Cardiac muscle cell (in vitro differentiated cells and primary cell): ENCODE measurements around the gene ACP3. TPM values are rescaled to one million over a fixed set of nuclear protein-coding genes. Genes with fewer than 3 reads are reported as not detected.
"Not testable (repeated sequence)": the region's sequence is repeated elsewhere in the genome, so short reads cannot be mapped to it uniquely, and the experiment has no call there.

Experiments
- DNase-seq, 2 donors: peaks; one replicate each; pipeline versions ENCODE4 v3.0.0 to v3.0.0-alpha.2; 2010 to 2017; ENCODE audit warnings: low read depth in 1 of 2, low spot score in 1 of 2
- H3K27ac ChIP-seq: fragments of 200-600 bp; sonication (generic); 2 replicates; pipeline ENCODE4 v1.5.1; 2016
- H3K27me3 ChIP-seq: fragments of 200-600 bp; sonication (generic); 2 replicates; pipeline ENCODE4 v1.6.0; 2016; ENCODE audit warnings: control low read depth
- H3K36me3 ChIP-seq: fragments of 200-600 bp; sonication (generic); 2 replicates; pipeline ENCODE4 v1.5.1; 2016; ENCODE audit warnings: control low read depth
- H3K4me1 ChIP-seq: fragments of 200-600 bp; sonication (generic); 2 replicates; pipeline ENCODE4 v1.8.1; 2017; ENCODE audit warnings: low read depth, mild to moderate bottlenecking, mixed run types
- H3K4me3 ChIP-seq: fragments of 200-600 bp; sonication (generic); 2 replicates; pipeline ENCODE4 v1.5.1; 2016; ENCODE audit warnings: mild to moderate bottlenecking
- H3K9me3 ChIP-seq: fragments of 200-600 bp; sonication (generic); 2 replicates; pipeline ENCODE4 v1.5.1; 2017; ENCODE audit warnings: low read depth, mild to moderate bottlenecking, control low read depth
- polyA plus RNA-seq: library from polyadenylated mRNA; unstranded; fragments of >200 nt; fragmentation: Nextera tagmentation; extraction: Ambion mirVana; gene quantifications from 2 replicates; pipeline ENCODE4 v1.2.1, GENCODE V29; 2016
- total RNA-seq: library from RNA; depleted of rRNA; stranded (reverse); fragments of >200 nt; gene quantifications from 2 replicates; pipeline ENCODE4 v1.2.3, GENCODE V29; 2016
- TF ChIP-seq, protein P1 (sequence below): IDR thresholded peaks from 2 replicates; pipeline ENCODE4 v1.5.1; 2012; ENCODE audit warnings: low read depth, mild to moderate bottlenecking, low read length

ACP3 gene
- total and polyA plus RNA-seq, 2 experiments from 2014 or later: 19.9 to 35.6 TPM

DNA sequence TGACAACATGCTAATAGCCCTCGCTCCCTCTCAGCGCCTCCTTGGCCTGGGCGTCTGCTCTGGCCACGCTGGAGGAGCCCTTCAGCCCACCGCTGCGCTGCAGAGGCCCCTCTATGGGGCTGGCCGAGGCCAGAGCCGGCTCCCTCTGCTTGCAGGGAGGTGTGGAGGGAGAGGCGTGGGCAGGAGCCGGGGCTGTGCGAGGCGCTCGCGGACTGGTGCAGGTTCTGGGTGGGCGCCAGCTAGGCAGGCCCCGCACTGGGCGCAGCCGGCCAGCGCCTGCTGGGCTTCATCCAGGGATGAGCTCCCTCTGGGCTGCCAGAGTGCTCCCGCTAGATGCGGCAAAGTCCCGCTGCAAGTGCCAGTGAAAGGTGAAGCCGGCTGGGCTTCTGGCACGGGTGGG is 79.0 kb downstream of the ACP3 start:
- no peak for DNase-seq
- Histone ChIP-seq H3K4me3 (no peak overlapping the region), H3K9me3 (no peaks in the 10 kb centered on the region), H3K36me3 (no peaks in the 10 kb centered on the region), H3K27ac (no peak overlapping the region), H3K27me3 (no peaks in the 10 kb centered on the region), H3K4me1 (peaks cover 8% of the 10 kb centered on the region)
- TF ChIP-seq, protein P1, sequence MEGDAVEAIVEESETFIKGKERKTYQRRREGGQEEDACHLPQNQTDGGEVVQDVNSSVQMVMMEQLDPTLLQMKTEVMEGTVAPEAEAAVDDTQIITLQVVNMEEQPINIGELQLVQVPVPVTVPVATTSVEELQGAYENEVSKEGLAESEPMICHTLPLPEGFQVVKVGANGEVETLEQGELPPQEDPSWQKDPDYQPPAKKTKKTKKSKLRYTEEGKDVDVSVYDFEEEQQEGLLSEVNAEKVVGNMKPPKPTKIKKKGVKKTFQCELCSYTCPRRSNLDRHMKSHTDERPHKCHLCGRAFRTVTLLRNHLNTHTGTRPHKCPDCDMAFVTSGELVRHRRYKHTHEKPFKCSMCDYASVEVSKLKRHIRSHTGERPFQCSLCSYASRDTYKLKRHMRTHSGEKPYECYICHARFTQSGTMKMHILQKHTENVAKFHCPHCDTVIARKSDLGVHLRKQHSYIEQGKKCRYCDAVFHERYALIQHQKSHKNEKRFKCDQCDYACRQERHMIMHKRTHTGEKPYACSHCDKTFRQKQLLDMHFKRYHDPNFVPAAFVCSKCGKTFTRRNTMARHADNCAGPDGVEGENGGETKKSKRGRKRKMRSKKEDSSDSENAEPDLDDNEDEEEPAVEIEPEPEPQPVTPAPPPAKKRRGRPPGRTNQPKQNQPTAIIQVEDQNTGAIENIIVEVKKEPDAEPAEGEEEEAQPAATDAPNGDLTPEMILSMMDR: no peak

DNA sequence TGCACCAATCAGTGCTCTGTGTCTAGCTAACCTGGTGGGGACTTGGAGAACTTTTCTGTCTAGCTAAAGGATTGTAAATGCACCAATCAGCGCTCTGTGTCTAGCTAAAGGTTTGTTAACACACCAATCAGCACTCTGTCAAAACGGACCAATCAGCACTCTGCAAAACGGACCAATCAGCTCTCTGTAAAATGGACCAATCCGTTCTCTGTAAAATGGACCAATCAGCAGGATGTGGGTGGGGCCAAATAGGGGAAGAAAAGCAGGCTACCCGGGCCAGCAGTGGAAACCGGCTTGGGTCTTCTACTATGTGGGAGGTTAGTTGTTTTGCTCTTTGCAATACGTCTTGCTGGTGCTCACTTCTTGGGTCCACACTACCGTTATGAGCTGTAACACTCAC is 79.6 kb downstream of the ACP3 start:
- not testable (repeated sequence) for H3K27me3 ChIP-seq, H3K27ac ChIP-seq, H3K4me1 ChIP-seq, H3K4me3 ChIP-seq, H3K36me3 ChIP-seq, DNase-seq, H3K9me3 ChIP-seq

DNA sequence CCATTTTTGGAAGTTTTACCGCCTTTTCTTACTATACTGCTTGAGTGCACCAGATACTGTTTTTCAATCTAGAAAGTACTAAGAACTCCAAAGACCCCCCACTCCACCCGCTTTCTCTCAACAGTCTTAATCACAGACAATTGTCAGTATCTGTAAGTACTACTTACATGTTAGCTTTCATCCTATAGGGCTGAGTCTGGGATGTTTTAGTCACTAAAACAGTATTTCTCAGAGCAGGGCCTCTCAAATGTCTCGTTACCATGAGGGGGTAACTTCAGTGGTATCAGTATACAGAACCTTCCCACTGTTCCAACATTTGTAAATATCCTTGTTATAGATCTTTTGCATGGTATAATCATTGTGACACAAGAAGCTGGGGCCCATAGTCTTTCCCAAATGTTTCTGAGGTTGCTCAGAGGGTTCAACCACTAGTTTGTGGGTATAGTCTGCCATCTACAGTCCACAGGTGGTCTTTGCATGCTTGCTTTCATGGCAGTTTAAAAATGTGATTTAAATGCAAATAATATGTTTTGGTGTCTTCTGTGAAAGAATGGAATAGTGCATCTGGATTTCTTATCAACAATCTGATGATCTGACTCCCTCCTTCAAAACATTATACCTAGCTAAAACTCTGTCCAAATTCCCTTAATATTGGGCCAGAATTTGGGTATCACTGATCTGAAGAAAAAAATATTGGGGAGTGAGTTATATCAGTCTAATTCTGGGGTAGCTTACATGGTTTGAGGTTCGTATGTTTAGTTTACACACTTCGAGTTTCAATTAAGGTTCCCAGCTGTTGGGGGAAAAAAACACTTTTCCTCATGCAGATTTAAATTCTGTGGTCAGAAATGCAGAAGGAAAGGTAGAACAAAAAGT is 82.1 kb downstream of the ACP3 start:
- DNase-seq: peak; percentile 74 to 81
- Histone ChIP-seq H3K4me3 (no peak overlapping the region), H3K9me3 (no peaks in the 10 kb centered on the region), H3K27ac (no peak overlapping the region), H3K27me3 (no peaks in the 10 kb centered on the region), H3K4me1 (peaks cover 8% of the 10 kb centered on the region), H3K36me3 (no peaks in the 10 kb centered on the region)
- TF ChIP-seq, protein P1: peak; percentile 82

DNA sequence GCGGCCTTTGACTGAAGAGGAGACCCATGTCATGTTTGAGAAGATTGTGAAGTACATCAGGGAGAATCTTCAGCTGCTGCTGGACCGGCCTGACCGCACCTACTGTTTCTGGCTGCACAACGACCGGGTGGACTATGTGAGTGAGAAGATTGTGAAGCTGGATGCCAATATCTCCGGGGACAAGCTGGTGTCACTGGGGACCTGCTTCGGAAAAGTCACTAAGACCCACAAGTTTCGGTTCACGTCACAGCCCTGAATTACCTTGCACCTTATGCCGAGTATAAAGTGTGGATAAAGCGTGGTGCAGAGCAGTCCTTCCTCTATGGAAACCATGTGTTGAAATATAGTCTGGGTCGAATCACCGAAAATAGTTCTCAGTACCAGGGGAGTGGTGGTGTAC is 84.0 kb downstream of the ACP3 start:
- H3K4me3 ChIP-seq: no peak overlapping the region

DNA sequence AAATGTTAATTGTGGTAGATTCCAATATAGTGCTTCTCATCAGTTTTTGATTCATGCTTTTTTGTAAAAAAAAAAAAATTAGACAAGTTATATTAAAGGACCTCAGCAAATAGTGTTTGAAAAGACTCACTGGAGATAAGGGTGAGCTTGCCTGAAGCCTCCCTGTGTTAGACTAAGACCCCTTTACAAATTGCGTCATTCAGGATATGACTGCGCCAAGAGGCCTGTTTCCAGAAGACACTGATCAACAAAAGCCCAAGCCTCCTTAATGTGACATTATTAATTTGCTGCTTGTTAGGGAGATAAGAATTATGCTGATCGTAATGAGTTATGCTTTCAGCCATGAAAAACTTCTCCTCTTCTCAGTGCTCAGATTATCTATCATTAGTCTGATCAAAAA is 87.1 kb downstream of the ACP3 start:
- TF ChIP-seq, protein P1: no peak
- Histone ChIP-seq H3K27ac (no peak overlapping the region), H3K36me3 (no peaks in the 10 kb centered on the region)

More for the DNA sequence above, 84.0 kb downstream of the ACP3 start:
- Histone ChIP-seq H3K27ac (no peak overlapping the region), H3K36me3 (no peaks in the 10 kb centered on the region), H3K27me3 (no peaks in the 10 kb centered on the region), H3K9me3 (no peaks in the 10 kb centered on the region), H3K4me1 (peaks cover 18% of the 10 kb centered on the region)
- DNase-seq: no peak
- TF ChIP-seq, protein P1: no peak

GRCh38 chr3:132405188-132405587 is 88.0 kb downstream of the ACP3 start:
- no peaks in the 10 kb centered on the region for H3K36me3 ChIP-seq
- no peak overlapping the region for H3K27ac ChIP-seq
- peak in 1 of 2 donors; percentile 65 for DNase-seq
- peaks cover 10% of the 10 kb centered on the region for H3K4me1 ChIP-seq
- TF ChIP-seq, protein P1: no peak
- H3K9me3 ChIP-seq: no peaks in the 10 kb centered on the region
- H3K27me3 ChIP-seq: no peaks in the 10 kb centered on the region
- H3K4me3 ChIP-seq: no peak overlapping the region

More for the DNA sequence above, 87.1 kb downstream of the ACP3 start:
- DNase-seq: peak in 1 of 2 donors; percentile 60
- no peaks in the 10 kb centered on the region for H3K27me3 ChIP-seq
- H3K4me3 ChIP-seq: no peak overlapping the region
- H3K9me3 ChIP-seq: no peaks in the 10 kb centered on the region
- peaks cover 10% of the 10 kb centered on the region for H3K4me1 ChIP-seq
